GM19395 (cell line): ENCODE results near the gene SUGCT.
"Not testable (repeated sequence)": the region's sequence is repeated elsewhere in the genome, so short reads cannot be mapped to it uniquely, and the experiment has no call there.

Experiments
- ATAC-seq: cut with Tn5 transposase; IDR thresholded peaks from one replicate; pipeline ENCODE4 v1.9.1; 2021; ENCODE audit warnings: mild to moderate bottlenecking, moderate library complexity; ENCODE audit not compliant: unreplicated experiment

SUGCT gene

DNA sequence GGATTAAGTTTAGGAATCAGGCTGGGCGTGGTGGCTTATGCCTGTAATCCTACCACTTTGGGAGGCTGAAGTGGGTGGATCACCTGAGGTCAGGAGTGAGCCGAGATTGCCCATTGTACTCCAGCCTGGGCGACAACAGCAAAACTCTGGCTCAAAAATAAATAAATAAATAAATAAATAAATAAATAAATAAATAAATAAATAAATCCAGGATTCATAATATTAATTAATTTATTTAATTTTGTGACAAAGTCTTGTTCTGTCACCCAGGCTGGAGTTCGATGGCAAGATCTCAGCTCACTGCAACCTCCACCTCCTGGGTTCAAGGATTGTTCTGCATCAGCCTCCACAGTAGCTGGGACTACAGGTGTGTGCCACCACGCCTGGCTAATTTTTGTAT is 4.2 kb downstream of the SUGCT start:
- no peak for ATAC-seq

- not testable (repeated sequence) for ATAC-seq
Measured at GRCh38 chr7:40139891-40140290, 5.1 kb downstream of the SUGCT start.

GRCh38 chr7:40141916-40142315 is 7.1 kb downstream of the SUGCT start:
- ATAC-seq: not testable (repeated sequence)

DNA sequence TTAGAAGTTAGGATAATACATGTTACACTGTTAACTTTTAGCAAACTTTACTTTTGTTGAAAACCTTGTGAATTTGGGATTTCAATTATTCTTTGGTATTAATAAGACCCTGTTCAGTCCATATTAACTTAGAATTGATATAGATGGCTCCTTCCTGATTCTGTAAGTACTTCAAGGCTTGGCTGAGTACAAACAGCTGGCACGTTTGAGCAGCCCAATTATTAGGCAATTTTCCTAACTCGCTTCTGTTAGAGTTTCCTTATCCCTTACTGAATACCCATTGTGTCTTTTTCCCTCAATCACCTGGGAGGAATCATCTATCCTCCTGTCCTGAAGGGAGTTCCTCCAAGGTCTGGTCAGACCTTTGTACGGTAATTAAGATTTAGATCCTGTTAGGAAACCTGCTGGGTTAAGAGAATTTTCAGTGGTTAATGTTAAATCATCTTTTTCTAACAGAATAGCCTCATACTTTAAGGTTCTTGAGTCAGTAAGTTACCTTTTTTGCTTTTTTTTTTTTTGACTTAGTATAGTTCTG is 10.9 kb downstream of the SUGCT start:
- not testable (repeated sequence) for ATAC-seq

- ATAC-seq: no peak
Measured at GRCh38 chr7:40147371-40148246, 12.8 kb downstream of the SUGCT start.

- not testable (repeated sequence) for ATAC-seq
Measured at GRCh38 chr7:40148247-40148580, 13.4 kb downstream of the SUGCT start.

DNA sequence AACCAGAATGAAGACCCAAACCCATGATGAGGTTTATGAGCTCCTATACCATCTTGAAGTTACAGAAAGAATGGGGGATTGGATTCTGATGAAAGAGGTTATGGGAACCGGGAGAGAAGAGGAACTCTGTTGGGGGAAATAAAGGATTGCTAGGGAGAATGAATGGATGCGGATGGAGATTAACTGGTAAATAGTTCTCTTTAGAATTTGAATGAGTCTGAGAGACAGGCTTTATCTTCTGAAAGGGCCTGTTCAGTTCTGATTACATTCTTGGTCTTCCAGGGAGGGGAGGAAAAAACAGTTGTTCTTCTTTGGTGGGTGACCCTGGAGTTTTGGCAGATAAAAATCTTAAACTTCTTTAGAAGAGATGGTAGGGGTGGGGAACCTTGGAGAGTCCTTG is 13.9 kb downstream of the SUGCT start:
- no peak for ATAC-seq

DNA sequence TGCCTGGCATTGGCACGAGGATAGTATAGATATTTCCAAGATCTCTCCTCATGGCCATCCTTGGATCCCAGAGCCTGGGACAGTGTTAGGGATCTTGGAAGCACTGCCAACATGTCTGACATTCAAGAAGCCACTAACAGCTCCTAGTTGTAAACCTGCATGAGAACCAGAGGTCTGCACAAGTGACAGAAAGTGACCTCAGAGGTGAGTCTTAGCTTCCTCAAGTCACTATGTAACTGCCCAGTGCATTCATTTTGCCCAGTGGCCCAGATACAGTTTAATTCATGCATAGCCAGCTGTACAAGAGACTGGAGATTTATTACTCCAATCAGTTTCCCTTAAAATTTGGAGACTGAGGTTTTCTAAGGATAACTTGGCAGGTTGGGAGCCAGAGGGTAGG is 16.7 kb downstream of the SUGCT start:
- ATAC-seq: no peak

GRCh38 chr7:40156988-40157387 is 22.2 kb downstream of the SUGCT start:
- no peak for ATAC-seq

- no peak for ATAC-seq
Measured at GRCh38 chr7:40162516-40162915, 27.7 kb downstream of the SUGCT start.

DNA sequence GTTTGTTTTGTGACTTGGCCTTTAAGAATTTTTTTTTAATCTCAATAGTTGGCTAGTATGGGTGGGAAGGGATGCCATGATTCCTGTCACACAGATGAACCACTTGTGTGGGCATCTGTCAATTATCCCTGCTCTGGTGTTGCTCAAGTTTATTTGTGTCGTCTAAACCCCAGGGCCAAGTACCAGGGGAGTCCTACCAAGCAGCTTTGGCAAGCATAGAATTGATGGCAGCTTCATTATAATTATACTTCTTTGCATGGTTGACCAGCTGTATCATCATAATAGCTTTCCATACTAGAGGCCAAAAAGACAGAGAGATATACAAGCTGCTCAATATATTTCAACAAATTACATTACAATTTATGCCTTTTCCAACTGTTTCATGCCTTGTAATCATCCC is 30.4 kb downstream of the SUGCT start:
- no peak for ATAC-seq

DNA sequence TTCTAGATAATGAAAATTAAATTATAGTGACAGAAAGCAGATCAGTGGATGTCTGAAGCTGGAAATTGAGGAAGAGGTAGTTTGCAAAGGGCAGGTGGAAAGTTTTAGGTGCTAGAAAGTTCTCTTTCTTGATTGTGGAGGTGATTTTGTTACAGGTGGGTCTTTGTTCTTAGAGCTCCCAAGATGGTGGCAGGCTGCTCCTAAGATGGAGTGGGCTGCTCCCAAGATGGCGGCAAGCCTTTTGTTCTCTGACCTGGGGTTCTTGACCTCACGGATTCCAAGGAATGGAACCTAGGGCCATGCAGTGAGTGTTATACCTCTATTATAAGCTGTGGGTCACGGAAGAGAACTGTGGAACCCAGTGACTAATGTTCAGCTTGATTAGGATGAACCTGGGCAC is 32.5 kb downstream of the SUGCT start:
- no peak for ATAC-seq

- ATAC-seq: not testable (repeated sequence)
Measured at GRCh38 chr7:40168266-40168665, 33.5 kb downstream of the SUGCT start.

- ATAC-seq: not testable (repeated sequence)
Measured at GRCh38 chr7:40173121-40173520, 38.3 kb downstream of the SUGCT start.

DNA sequence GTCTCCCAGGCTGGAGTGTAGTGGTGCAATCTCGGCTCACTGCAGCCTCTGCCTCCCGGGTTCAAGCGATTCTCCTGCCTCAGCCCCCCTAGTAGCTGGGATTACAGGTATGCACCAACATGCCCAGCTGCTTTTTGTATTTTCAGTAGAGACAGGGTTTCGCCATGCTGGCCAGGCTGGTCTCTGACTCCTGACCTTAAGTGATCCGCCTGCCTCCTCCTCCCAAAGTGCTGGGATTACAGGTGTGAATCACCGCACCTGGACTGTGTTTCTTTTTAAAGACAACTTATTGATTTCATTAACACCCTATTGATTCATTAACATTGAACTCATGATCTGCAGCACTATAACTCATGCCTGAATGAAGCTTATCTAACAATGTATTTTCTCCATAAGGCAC is 40.5 kb downstream of the SUGCT start:
- ATAC-seq: not testable (repeated sequence)

DNA sequence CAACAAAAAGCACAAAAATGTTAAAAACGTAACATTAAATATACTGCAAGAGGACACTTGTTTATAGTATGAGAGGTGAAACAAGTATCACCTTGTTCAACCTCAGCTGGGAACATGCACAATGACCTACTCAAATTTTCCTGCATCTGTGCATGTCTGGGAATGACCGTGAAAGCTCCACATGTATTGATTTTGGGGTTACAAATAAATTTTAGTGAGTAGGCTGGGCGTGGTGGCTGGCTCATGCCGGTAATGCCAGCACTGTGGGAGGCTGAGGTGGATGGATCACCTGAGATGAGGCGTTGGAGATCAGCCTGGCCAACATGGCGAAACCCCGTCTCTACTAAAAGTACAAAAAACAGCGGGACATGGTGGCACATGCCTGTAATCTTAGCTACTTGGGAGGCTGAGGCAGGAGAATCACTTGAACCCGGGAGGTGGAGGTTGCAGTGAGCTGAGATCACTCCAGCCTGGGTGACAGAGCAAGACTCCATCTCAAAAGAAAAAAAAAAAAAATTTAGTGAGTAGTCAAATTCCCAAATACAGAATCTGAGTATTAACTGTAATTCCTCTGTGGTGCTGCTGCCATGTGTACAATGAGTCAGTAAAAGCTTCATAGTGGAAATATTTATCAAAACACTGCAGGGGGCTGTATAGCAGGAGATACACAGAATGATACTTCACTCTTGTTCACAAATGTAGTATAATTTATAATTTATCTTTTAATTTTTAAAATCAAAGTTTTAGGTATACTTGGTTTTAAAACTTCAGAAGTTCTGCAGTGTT is 41.1 kb downstream of the SUGCT start:
- ATAC-seq: no peak

DNA sequence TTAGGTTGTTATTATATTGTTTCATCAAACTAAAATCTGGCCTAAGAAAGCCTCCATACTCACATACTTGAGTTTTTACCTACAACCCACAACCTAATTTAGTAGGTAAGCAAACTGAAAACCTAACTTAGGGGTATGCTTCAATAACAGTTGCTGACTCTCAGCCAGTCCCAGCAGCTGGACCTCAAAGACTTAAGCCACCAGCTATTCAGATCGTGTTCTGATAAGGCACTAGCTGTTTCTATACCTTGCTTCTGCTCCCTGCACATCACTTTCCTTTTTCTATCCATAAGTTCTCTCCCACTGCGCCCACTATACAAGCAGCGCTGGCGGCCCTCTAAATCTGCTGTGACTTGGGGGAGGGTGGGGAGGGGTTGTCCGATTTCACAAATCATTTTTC is 42.3 kb downstream of the SUGCT start:
- no peak for ATAC-seq

- ATAC-seq: no peak
Measured at GRCh38 chr7:40182452-40182851, 47.6 kb downstream of the SUGCT start.

- no peak for ATAC-seq
Measured at GRCh38 chr7:40186586-40186985, 51.8 kb downstream of the SUGCT start.

DNA sequence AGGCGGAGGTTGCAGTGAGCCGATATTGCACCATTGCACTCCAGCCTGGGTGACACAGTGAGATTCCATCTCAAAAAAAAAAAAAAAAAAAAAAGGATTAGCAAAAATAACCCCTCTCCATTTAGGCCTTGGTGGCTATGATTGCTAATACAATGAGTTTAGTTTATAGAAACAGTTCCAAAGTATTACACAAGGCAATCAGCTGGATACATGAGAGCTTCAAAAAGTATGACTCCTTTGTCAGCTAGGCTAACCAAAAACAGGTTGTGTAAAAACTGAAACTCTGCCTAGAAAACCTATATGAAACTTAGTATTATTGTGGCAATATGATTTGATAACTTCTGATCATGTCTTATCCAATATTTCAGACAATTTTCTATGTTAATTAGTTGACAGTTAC is 57.2 kb downstream of the SUGCT start:
- ATAC-seq: no peak

DNA sequence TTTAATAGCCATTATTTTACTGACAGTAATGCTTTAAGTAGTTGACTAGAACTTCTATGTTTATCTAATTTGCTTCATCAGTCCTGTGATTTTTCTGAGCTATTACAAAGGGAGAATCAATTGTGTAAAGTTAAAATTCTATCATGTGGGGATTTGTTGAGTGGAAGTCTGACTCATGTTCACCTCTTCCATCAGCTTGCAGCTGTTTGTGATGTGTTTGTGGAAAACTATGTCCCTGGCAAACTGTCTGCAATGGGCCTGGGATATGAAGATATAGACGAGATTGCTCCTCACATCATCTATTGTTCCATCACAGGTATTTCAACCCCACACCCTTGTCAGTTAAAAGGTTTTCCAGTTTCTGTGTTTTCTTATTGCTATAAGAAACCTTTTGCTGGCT is 59.9 kb downstream of the SUGCT start:
- no peak for ATAC-seq

DNA sequence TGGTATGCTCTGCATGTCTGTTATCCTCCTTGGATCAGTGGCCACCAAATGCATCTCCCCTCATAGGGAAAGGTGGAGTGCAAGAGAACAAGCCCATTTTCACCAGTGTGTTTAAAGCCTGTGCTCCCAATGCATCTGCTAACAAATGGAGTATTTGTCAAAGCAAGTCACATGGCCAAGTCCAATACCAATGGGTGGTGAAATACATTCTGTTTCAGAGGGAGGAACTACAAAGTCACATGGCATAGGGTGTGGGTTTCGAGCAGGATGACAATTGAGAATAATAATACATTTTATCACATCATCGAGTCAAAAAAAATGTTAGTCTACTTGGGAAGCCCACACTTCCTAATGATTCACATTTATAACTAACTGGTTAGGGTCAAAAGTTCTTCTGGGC is 62.7 kb downstream of the SUGCT start:
- ATAC-seq: no peak
